ENCODE results near the gene OR8U1. TPM values are rescaled to one million over a fixed set of nuclear protein-coding genes. Genes with fewer than 3 reads are reported as not detected.

Gene OR8U1
- total and polyA plus RNA-seq, 2 of the 8 experiments (the other 6 are each of a cell fraction or from before 2014, with no cell fraction given), result not detected

DNA sequence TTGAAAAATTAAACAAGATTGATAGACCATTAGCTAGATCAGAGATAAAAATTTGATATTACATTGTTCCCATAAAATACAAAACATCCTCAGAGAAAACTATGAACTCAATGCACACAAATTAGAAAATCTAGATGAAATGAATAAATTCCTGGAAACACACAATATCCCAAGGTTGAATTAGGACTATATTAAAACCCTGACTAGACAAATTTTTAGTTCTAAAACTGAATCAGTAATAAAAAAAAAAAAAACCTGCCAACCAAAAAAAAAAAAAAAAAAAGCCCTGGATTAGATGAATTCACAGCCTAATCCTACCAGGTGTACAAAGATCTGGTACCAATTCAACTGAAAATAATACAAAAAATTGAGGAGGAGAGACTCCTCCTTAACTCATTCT lies 35.1 kb upstream of the OR8U1 start (continued):
- TF ChIP-seq CHD7 (IDR thresholded peaks at IDR 0.05; ENCODE audit: insufficient replicate concordance, low read length) (no peak), SIN3A (conservative IDR thresholded peaks at IDR 0.05 in 1 of 2, IDR thresholded peaks at IDR 0.05 in 1 of 2; ENCODE audit: low read depth in 1 of 2, low read length in 2 of 2) (no peak)

Data from H1 (cell line).